ENCODE data around the gene TMEM108.

Gene TMEM108

GRCh38 chr3:133238015-133238414, 199.8 kb downstream of the TMEM108 start:
- Histone ChIP-seq H3K27me3 (ENCODE audit: control insufficient read depth in 5 of 5, insufficient read depth in 4 of 5, low read length in 5 of 5) (no peaks in the 10 kb centered on the region), H3K4me3 (ENCODE audit: low read depth in 1 of 5, low read length in 5 of 5) (no peak overlapping the region), H3K27ac (ENCODE audit: low read depth, low read length) (no peak overlapping the region), H3K4me1 (ENCODE audit: control insufficient read depth in 5 of 5, insufficient read depth in 5 of 5, low read length in 5 of 5) (peaks cover 0 to 3% (median 0%) of the 10 kb centered on the region in 5 donors), H3K9me3 (ENCODE audit: control insufficient read depth in 5 of 5, low read length in 5 of 5) (no peaks in the 10 kb centered on the region), H3K9ac (ENCODE audit: low read length in 5 of 5) (no peak overlapping the region), H3K36me3 (ENCODE audit: control insufficient read depth in 5 of 5, insufficient read depth in 5 of 5, low read length in 5 of 5) (no peaks in the 10 kb centered on the region)

GRCh38 chr3:133246119-133246518, 207.9 kb downstream of the TMEM108 start:
- Histone ChIP-seq H3K27me3 (ENCODE audit: control insufficient read depth in 5 of 5, insufficient read depth in 4 of 5, low read length in 5 of 5) (no peaks in the 10 kb centered on the region), H3K4me1 (ENCODE audit: control insufficient read depth in 5 of 5, insufficient read depth in 5 of 5, low read length in 5 of 5) (no peaks in the 10 kb centered on the region), H3K27ac (ENCODE audit: low read depth, low read length) (no peak overlapping the region), H3K9ac (ENCODE audit: low read length in 5 of 5) (no peak overlapping the region), H3K9me3 (ENCODE audit: control insufficient read depth in 5 of 5, low read length in 5 of 5) (peaks cover 0 to 5% (median 0%) of the 10 kb centered on the region in 5 donors), H3K36me3 (ENCODE audit: control insufficient read depth in 5 of 5, insufficient read depth in 5 of 5, low read length in 5 of 5) (no peaks in the 10 kb centered on the region), H3K4me3 (ENCODE audit: low read depth in 1 of 5, low read length in 5 of 5) (no peak overlapping the region)

GRCh38 chr3:133246773-133247172, 208.6 kb downstream of the TMEM108 start:
- Histone ChIP-seq H3K4me1 (ENCODE audit: control insufficient read depth in 5 of 5, insufficient read depth in 5 of 5, low read length in 5 of 5) (no peaks in the 10 kb centered on the region), H3K27ac (ENCODE audit: low read depth, low read length) (no peak overlapping the region), H3K4me3 (ENCODE audit: low read depth in 1 of 5, low read length in 5 of 5) (no peak overlapping the region), H3K27me3 (ENCODE audit: control insufficient read depth in 5 of 5, insufficient read depth in 4 of 5, low read length in 5 of 5) (no peaks in the 10 kb centered on the region), H3K36me3 (ENCODE audit: control insufficient read depth in 5 of 5, insufficient read depth in 5 of 5, low read length in 5 of 5) (no peaks in the 10 kb centered on the region), H3K9ac (ENCODE audit: low read length in 5 of 5) (no peak overlapping the region), H3K9me3 (ENCODE audit: control insufficient read depth in 5 of 5, low read length in 5 of 5) (peaks cover 0 to 5% (median 0%) of the 10 kb centered on the region in 5 donors)

GRCh38 chr3:133248389-133248788, 210.2 kb downstream of the TMEM108 start:
- no peak overlapping the region for H3K27ac ChIP-seq (ENCODE audit: low read depth, low read length)
- no peaks in the 10 kb centered on the region for H3K36me3 ChIP-seq (ENCODE audit: control insufficient read depth in 5 of 5, insufficient read depth in 5 of 5, low read length in 5 of 5)
- H3K4me1 ChIP-seq (ENCODE audit: control insufficient read depth in 5 of 5, insufficient read depth in 5 of 5, low read length in 5 of 5): no peaks in the 10 kb centered on the region
- H3K4me3 ChIP-seq (ENCODE audit: low read depth in 1 of 5, low read length in 5 of 5): no peak overlapping the region
- no peaks in the 10 kb centered on the region for H3K27me3 ChIP-seq (ENCODE audit: control insufficient read depth in 5 of 5, insufficient read depth in 4 of 5, low read length in 5 of 5)
- peaks cover 0 to 5% (median 0%) of the 10 kb centered on the region in 5 donors for H3K9me3 ChIP-seq (ENCODE audit: control insufficient read depth in 5 of 5, low read length in 5 of 5)
- no peak overlapping the region for H3K9ac ChIP-seq (ENCODE audit: low read length in 5 of 5)

- Histone ChIP-seq H3K4me3 (ENCODE audit: low read depth in 1 of 5, low read length in 5 of 5) (no peak overlapping the region), H3K9ac (ENCODE audit: low read length in 5 of 5) (no peak overlapping the region), H3K4me1 (ENCODE audit: control insufficient read depth in 5 of 5, insufficient read depth in 5 of 5, low read length in 5 of 5) (no peaks in the 10 kb centered on the region), H3K9me3 (ENCODE audit: control insufficient read depth in 5 of 5, low read length in 5 of 5) (peaks cover 0 to 5% (median 0%) of the 10 kb centered on the region in 5 donors), H3K36me3 (ENCODE audit: control insufficient read depth in 5 of 5, insufficient read depth in 5 of 5, low read length in 5 of 5) (no peaks in the 10 kb centered on the region), H3K27ac (ENCODE audit: low read depth, low read length) (no peak overlapping the region), H3K27me3 (ENCODE audit: control insufficient read depth in 5 of 5, insufficient read depth in 4 of 5, low read length in 5 of 5) (no peaks in the 10 kb centered on the region)
These were observed 211.3 kb downstream of the TMEM108 start for GRCh38 chr3:133249490-133249889.

- H3K9me3 ChIP-seq (ENCODE audit: control insufficient read depth in 5 of 5, low read length in 5 of 5): peaks cover 0 to 4% (median 0%) of the 10 kb centered on the region in 5 donors
- H3K27me3 ChIP-seq (ENCODE audit: control insufficient read depth in 5 of 5, insufficient read depth in 4 of 5, low read length in 5 of 5): no peaks in the 10 kb centered on the region
- H3K9ac ChIP-seq (ENCODE audit: low read length in 5 of 5): no peak overlapping the region
- no peak overlapping the region for H3K4me3 ChIP-seq (ENCODE audit: low read depth in 1 of 5, low read length in 5 of 5)
- no peaks in the 10 kb centered on the region for H3K36me3 ChIP-seq (ENCODE audit: control insufficient read depth in 5 of 5, insufficient read depth in 5 of 5, low read length in 5 of 5)
- H3K4me1 ChIP-seq (ENCODE audit: control insufficient read depth in 5 of 5, insufficient read depth in 5 of 5, low read length in 5 of 5): no peaks in the 10 kb centered on the region
- H3K27ac ChIP-seq (ENCODE audit: low read depth, low read length): no peak overlapping the region
These were observed 216.0 kb downstream of the TMEM108 start for GRCh38 chr3:133254151-133254550.

GRCh38 chr3:133254716-133255115, 216.5 kb downstream of the TMEM108 start:
- H3K9ac ChIP-seq (ENCODE audit: low read length in 5 of 5): no peak overlapping the region
- no peaks in the 10 kb centered on the region for H3K9me3 ChIP-seq (ENCODE audit: control insufficient read depth in 5 of 5, low read length in 5 of 5)
- no peak overlapping the region for H3K4me3 ChIP-seq (ENCODE audit: low read depth in 1 of 5, low read length in 5 of 5)
- H3K27ac ChIP-seq (ENCODE audit: low read depth, low read length): no peak overlapping the region
- no peaks in the 10 kb centered on the region for H3K4me1 ChIP-seq (ENCODE audit: control insufficient read depth in 5 of 5, insufficient read depth in 5 of 5, low read length in 5 of 5)
- H3K27me3 ChIP-seq (ENCODE audit: control insufficient read depth in 5 of 5, insufficient read depth in 4 of 5, low read length in 5 of 5): no peaks in the 10 kb centered on the region
- no peaks in the 10 kb centered on the region for H3K36me3 ChIP-seq (ENCODE audit: control insufficient read depth in 5 of 5, insufficient read depth in 5 of 5, low read length in 5 of 5)

- Histone ChIP-seq H3K27ac (ENCODE audit: low read depth, low read length) (no peak overlapping the region), H3K9me3 (ENCODE audit: control insufficient read depth in 5 of 5, low read length in 5 of 5) (no peaks in the 10 kb centered on the region), H3K4me1 (ENCODE audit: control insufficient read depth in 5 of 5, insufficient read depth in 5 of 5, low read length in 5 of 5) (no peaks in the 10 kb centered on the region), H3K27me3 (ENCODE audit: control insufficient read depth in 5 of 5, insufficient read depth in 4 of 5, low read length in 5 of 5) (no peaks in the 10 kb centered on the region), H3K9ac (ENCODE audit: low read length in 5 of 5) (no peak overlapping the region), H3K4me3 (ENCODE audit: low read depth in 1 of 5, low read length in 5 of 5) (no peak overlapping the region), H3K36me3 (ENCODE audit: control insufficient read depth in 5 of 5, insufficient read depth in 5 of 5, low read length in 5 of 5) (no peaks in the 10 kb centered on the region)
These were observed 218.7 kb downstream of the TMEM108 start for GRCh38 chr3:133256787-133257483.

GRCh38 chr3:133258358-133258757, 220.2 kb downstream of the TMEM108 start:
- Histone ChIP-seq H3K27ac (ENCODE audit: low read depth, low read length) (no peak overlapping the region), H3K36me3 (ENCODE audit: control insufficient read depth in 5 of 5, insufficient read depth in 5 of 5, low read length in 5 of 5) (no peaks in the 10 kb centered on the region), H3K27me3 (ENCODE audit: control insufficient read depth in 5 of 5, insufficient read depth in 4 of 5, low read length in 5 of 5) (no peaks in the 10 kb centered on the region), H3K4me3 (ENCODE audit: low read depth in 1 of 5, low read length in 5 of 5) (no peak overlapping the region), H3K9me3 (ENCODE audit: control insufficient read depth in 5 of 5, low read length in 5 of 5) (no peaks in the 10 kb centered on the region), H3K9ac (ENCODE audit: low read length in 5 of 5) (no peak overlapping the region), H3K4me1 (ENCODE audit: control insufficient read depth in 5 of 5, insufficient read depth in 5 of 5, low read length in 5 of 5) (no peaks in the 10 kb centered on the region)

GRCh38 chr3:133259767-133260166, 221.6 kb downstream of the TMEM108 start:
- Histone ChIP-seq H3K27ac (ENCODE audit: low read depth, low read length) (no peak overlapping the region), H3K9ac (ENCODE audit: low read length in 5 of 5) (no peak overlapping the region)

More at GRCh38 chr3:133259767-133260166, 221.6 kb downstream of the TMEM108 start:
- H3K36me3 ChIP-seq (ENCODE audit: control insufficient read depth in 5 of 5, insufficient read depth in 5 of 5, low read length in 5 of 5): no peaks in the 10 kb centered on the region
- H3K9me3 ChIP-seq (ENCODE audit: control insufficient read depth in 5 of 5, low read length in 5 of 5): no peaks in the 10 kb centered on the region
- no peaks in the 10 kb centered on the region for H3K4me1 ChIP-seq (ENCODE audit: control insufficient read depth in 5 of 5, insufficient read depth in 5 of 5, low read length in 5 of 5)
- H3K4me3 ChIP-seq (ENCODE audit: low read depth in 1 of 5, low read length in 5 of 5): no peak overlapping the region
- peaks cover 0 to 2% (median 0%) of the 10 kb centered on the region in 5 donors for H3K27me3 ChIP-seq (ENCODE audit: control insufficient read depth in 5 of 5, insufficient read depth in 4 of 5, low read length in 5 of 5)
